Right atrium auricular region (tissue), 2 donors: ENCODE results near the gene SERINC3. TPM values are rescaled to one million over a fixed set of nuclear protein-coding genes. Genes with fewer than 3 reads are reported as not detected.

ENCODE experiments used
- DNase-seq: peaks from one replicate; pipeline ENCODE4 v3.0.0-alpha.2; 2019; ENCODE audit warnings: low spot score
- H3K27ac ChIP-seq, 2 donors: fragments of 200-600 bp; sonication (generic); 1 replicate in 1 of 2; 2 replicates in 1 of 2; pipeline ENCODE4 v1.5.1; 2016 to 2019
- H3K27me3 ChIP-seq, 2 donors: fragments of 200-600 bp; sonication (generic); one replicate each; pipeline versions ENCODE4 v1.5.1 to v1.6.0; 2017 to 2019
- H3K36me3 ChIP-seq: fragments of 200-600 bp; sonication (generic); one replicate; pipeline ENCODE4 v1.5.1; 2016
- H3K4me1 ChIP-seq, 2 donors: fragments of 200-600 bp; sonication (generic); one replicate each; pipeline versions ENCODE4 v1.5.1 to v1.6.0; 2017 to 2019
- H3K4me3 ChIP-seq, 2 donors: fragments of 200-600 bp; sonication (generic); 1 replicate in 1 of 2; 2 replicates in 1 of 2; pipeline ENCODE4 v1.5.1; 2017 to 2019; ENCODE audit warnings: mild to moderate bottlenecking in 1 of 2, moderate library complexity in 1 of 2
- H3K9me3 ChIP-seq, 2 donors: fragments of 200-600 bp; sonication (generic); one replicate each; pipeline ENCODE4 v1.5.1; 2019
- CTCF ChIP-seq, 2 donors: fragments of 200-600 bp; sonication (generic); IDR thresholded peaks; one replicate each; pipeline ENCODE4 v1.5.1; 2019; ENCODE audit warnings: antibody characterized with exemption in 2 of 2
- total RNA-seq, 2 donors: library from RNA; depleted of rRNA; stranded (reverse); fragments of >200 nt; gene quantifications; one replicate each; pipeline ENCODE4 v1.1.0, GENCODE V29; 2016

Gene SERINC3
- total RNA-seq, 2 donors from 2014 or later = 85.7 to 112 TPM

GRCh38 chr20:44541992-44542391, 20.1 kb upstream of the SERINC3 start:
- peak overlapping the region in 1 of 2 donors; percentile 55 for H3K27ac ChIP-seq
- H3K36me3 ChIP-seq = no peaks in the 10 kb centered on the region

GRCh38 chr20:44540834-44541233, 19.0 kb upstream of the SERINC3 start:
- Histone ChIP-seq H3K36me3 (no peaks in the 10 kb centered on the region), H3K4me3 (no peak overlapping the region), H3K9me3 (no peaks in the 10 kb centered on the region), H3K27ac (no peak overlapping the region), H3K4me1 (peaks cover 0 to 33% of the 10 kb centered on the region in 2 donors), H3K27me3 (no peaks in the 10 kb centered on the region)
- no peak for DNase-seq
- TF ChIP-seq CTCF (IDR thresholded peaks at IDR 0.05) = no peak

More at GRCh38 chr20:44541992-44542391, 20.1 kb upstream of the SERINC3 start:
- H3K27me3 ChIP-seq = no peaks in the 10 kb centered on the region
- no peak overlapping the region for H3K4me3 ChIP-seq
- peaks cover 0 to 33% of the 10 kb centered on the region in 2 donors for H3K4me1 ChIP-seq
- no peak for TF ChIP-seq CTCF (IDR thresholded peaks at IDR 0.05)
- no peaks in the 10 kb centered on the region for H3K9me3 ChIP-seq
- DNase-seq = no peak

- no peak overlapping the region for H3K4me3 ChIP-seq
These were observed 16.1 kb upstream of the SERINC3 start for GRCh38 chr20:44537993-44538392.

GRCh38 chr20:44536175-44536574, 14.3 kb upstream of the SERINC3 start:
- Histone ChIP-seq H3K27me3 (no peaks in the 10 kb centered on the region), H3K4me3 (no peak overlapping the region), H3K27ac (no peak overlapping the region), H3K9me3 (no peaks in the 10 kb centered on the region), H3K36me3 (no peaks in the 10 kb centered on the region), H3K4me1 (peaks cover 0 to 20% of the 10 kb centered on the region in 2 donors)
- no peak for DNase-seq
- no peak for TF ChIP-seq CTCF (IDR thresholded peaks at IDR 0.05)

More at GRCh38 chr20:44537993-44538392, 16.1 kb upstream of the SERINC3 start:
- TF ChIP-seq CTCF (IDR thresholded peaks at IDR 0.05) = peak in 1 of 2 donors; percentile 62
- Histone ChIP-seq H3K27ac (no peak overlapping the region), H3K4me1 (peaks cover 0 to 26% of the 10 kb centered on the region in 2 donors), H3K9me3 (no peaks in the 10 kb centered on the region), H3K36me3 (no peaks in the 10 kb centered on the region), H3K27me3 (no peaks in the 10 kb centered on the region)
- no peak for DNase-seq

GRCh38 chr20:44533928-44534327, 12.1 kb upstream of the SERINC3 start:
- H3K27me3 ChIP-seq = no peaks in the 10 kb centered on the region
- no peaks in the 10 kb centered on the region for H3K36me3 ChIP-seq
- peaks cover 0 to 14% of the 10 kb centered on the region in 2 donors for H3K4me1 ChIP-seq
- H3K4me3 ChIP-seq = no peak overlapping the region
- no peaks in the 10 kb centered on the region for H3K9me3 ChIP-seq
- DNase-seq = no peak
- TF ChIP-seq CTCF (IDR thresholded peaks at IDR 0.05) = no peak
- H3K27ac ChIP-seq = peak overlapping the region in 1 of 2 donors; percentile 80

GRCh38 chr20:44532981-44533331, 11.1 kb upstream of the SERINC3 start:
- H3K9me3 ChIP-seq = no peaks in the 10 kb centered on the region
- H3K4me3 ChIP-seq = peak overlapping the region; percentile 69 to 86
- H3K27ac ChIP-seq = peak overlapping the region; percentile 80 to 88
- H3K4me1 ChIP-seq = peaks cover 0 to 14% of the 10 kb centered on the region in 2 donors
- H3K27me3 ChIP-seq = no peaks in the 10 kb centered on the region
- DNase-seq = no peak
- no peaks in the 10 kb centered on the region for H3K36me3 ChIP-seq
- TF ChIP-seq CTCF (IDR thresholded peaks at IDR 0.05) = no peak
